GM23338 (cell line): ENCODE measurements around the gene ESRP2.
A peak's percentile ranks its signal among the peaks of the same experiment; 100 is the strongest.

ENCODE experiments used
- CREB1 ChIP-seq: fragments of 250-450 bp; sonication (Bioruptor Pico); IDR thresholded peaks from 2 replicates; pipeline ENCODE4 v1.5.0; 2020; ENCODE audit warnings: low read depth, mild to moderate bottlenecking, moderate library complexity
- EZH2 ChIP-seq: fragments of 200-600 bp; sonication (generic); IDR thresholded peaks from one replicate; pipeline ENCODE4 v1.8.0; 2017; ENCODE audit warnings: antibody characterized with exemption, mild to moderate bottlenecking, low read depth; ENCODE audit not compliant: unreplicated experiment
- EZH2phosphoT487 ChIP-seq: fragments of 200-600 bp; sonication (generic); IDR thresholded peaks from one replicate; pipeline ENCODE4 v1.8.1; 2018; ENCODE audit warnings: antibody characterized with exemption; ENCODE audit not compliant: unreplicated experiment
- JUNB ChIP-seq: IDR thresholded peaks from one replicate; pipeline ENCODE4 v1.6.1; 2016; ENCODE audit warnings: antibody characterized with exemption; ENCODE audit not compliant: unreplicated experiment
- POLR2AphosphoS5 ChIP-seq: IDR thresholded peaks from 2 replicates; pipeline ENCODE4 v1.6.1; 2016; ENCODE audit warnings: antibody characterized with exemption, low read depth
- REST ChIP-seq: IDR thresholded peaks from one replicate; pipeline ENCODE4 v1.6.1; 2018; ENCODE audit warnings: antibody characterized with exemption; ENCODE audit not compliant: unreplicated experiment
- STAT1 ChIP-seq: IDR thresholded peaks from one replicate; pipeline ENCODE4 v1.6.1; 2016; ENCODE audit warnings: antibody characterized with exemption; ENCODE audit not compliant: unreplicated experiment
- TF ChIP-seq, protein P1 (sequence below), 2 experiments: fragments of 200-600 bp in 1 of 2; sonication (generic) in 1 of 2; conservative IDR thresholded peaks; 2 replicates each; pipeline versions ENCODE4 v1.5.1 to v1.6.1; 2016 to 2017; ENCODE audit warnings: antibody characterized with exemption in 2 of 2, low read depth in 2 of 2, mild to moderate bottlenecking in 2 of 2, moderate library complexity in 1 of 2

- TF ChIP-seq, protein P1, sequence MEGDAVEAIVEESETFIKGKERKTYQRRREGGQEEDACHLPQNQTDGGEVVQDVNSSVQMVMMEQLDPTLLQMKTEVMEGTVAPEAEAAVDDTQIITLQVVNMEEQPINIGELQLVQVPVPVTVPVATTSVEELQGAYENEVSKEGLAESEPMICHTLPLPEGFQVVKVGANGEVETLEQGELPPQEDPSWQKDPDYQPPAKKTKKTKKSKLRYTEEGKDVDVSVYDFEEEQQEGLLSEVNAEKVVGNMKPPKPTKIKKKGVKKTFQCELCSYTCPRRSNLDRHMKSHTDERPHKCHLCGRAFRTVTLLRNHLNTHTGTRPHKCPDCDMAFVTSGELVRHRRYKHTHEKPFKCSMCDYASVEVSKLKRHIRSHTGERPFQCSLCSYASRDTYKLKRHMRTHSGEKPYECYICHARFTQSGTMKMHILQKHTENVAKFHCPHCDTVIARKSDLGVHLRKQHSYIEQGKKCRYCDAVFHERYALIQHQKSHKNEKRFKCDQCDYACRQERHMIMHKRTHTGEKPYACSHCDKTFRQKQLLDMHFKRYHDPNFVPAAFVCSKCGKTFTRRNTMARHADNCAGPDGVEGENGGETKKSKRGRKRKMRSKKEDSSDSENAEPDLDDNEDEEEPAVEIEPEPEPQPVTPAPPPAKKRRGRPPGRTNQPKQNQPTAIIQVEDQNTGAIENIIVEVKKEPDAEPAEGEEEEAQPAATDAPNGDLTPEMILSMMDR (conservative IDR thresholded peaks at IDR 0.05; ENCODE audit: low read depth in 2 of 2): no peak
- TF ChIP-seq POLR2AphosphoS5 (peak; percentile 82), JUNB (no peak), EZH2phosphoT487 (no peak), EZH2 (no peak), CREB1 (0 out of 2 replicates have a peak, but pooled peaks have one; percentile 19), REST (no peak), STAT1 (no peak)
Observed at GRCh38 chr16:68236137-68236825, 354 bp upstream of the ESRP2 start.
